GM18520 (cell line): ENCODE measurements around the gene APOC4.

Experiments
- ATAC-seq: cut with Tn5 transposase; IDR thresholded peaks from one replicate; pipeline ENCODE4 v1.9.1; 2021; ENCODE audit not compliant: unreplicated experiment

Gene APOC4

DNA sequence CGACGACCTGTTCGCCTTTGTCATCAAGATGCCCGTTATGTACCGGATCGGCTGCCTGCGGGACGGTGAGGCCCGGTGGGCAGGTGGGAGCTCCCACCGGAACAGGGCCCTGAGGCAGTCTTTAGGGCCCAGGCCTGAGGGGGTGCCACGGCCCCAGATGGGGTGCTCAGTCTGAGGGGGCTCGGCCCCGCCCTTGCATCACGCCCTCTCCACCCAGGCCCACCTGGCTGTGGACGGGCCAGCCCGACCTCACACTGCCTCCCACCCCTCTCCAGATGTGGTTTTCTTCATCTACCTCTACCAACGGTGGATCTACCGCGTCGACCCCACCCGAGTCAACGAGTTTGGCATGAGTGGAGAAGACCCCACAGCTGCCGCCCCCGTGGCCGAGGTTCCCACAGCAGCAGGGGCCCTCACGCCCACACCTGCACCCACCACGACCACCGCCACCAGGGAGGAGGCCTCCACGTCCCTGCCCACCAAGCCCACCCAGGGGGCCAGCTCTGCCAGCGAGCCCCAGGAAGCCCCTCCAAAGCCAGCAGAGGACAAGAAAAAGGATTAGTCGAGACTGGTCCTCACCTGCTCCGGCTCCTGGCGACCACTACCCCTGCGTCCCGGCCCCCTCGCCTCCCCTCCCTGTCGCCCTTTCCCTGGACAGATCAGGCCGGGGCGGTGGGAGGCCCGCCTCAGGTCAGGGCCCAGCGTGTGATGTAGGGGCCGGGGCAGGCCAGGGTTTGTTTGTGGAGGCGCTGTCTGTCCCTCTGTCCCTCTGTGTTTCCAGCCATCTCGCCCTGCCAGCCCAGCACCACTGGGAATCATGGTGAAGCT lies 50.5 kb downstream of the APOC4 start:
- no peak for ATAC-seq

DNA sequence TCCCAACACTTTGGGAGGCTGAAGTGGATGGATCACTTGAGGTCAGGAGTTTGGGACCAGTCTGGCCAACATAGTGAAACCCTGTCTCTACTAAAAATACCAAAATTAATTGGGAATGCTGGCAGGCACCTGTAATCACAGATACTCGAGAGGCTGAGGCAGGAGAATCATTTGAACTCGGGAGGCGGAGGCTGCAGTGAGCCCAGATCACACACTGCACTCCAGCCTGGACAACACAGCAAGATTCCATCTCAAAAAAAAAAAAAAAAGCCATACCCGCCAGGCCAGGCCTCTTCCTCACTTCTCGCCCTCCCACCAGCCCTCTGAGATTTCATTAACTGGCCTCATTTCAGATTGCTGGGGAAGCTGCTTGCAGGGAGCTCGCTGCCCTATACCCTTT lies 51.5 kb downstream of the APOC4 start:
- no peak for ATAC-seq

DNA sequence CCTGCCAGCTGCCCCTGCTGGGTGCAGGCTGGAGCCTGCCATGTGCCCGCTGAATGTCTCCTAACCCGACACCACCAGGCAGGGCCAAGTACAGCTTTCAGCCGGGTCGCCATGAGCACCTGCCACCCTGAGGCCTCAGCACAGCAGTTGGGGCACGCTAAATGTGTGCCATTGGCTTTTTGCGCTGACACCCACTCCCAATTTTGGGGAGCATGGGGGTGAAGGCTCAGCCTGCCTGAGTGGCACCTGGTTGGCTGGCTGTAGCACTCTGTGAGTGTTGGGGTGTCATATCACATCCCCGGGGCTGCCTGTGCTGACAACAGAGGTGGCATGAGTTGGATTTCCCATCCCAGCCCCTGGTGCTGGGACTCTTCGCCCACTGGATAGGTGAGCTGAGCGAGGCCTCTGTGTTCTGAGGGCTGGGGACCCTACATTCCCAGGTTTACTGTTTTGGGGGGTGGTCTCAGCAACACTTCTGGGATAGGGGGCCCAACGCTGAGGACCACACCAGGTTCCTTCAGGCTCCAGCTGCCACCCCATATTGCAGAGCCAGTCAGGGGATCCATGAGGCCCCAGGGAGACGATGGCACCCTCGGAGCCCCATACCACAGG lies 52.0 kb downstream of the APOC4 start:
- ATAC-seq = no peak
